ENCODE data around the gene RABGAP1L.

The RABGAP1L gene

DNA sequence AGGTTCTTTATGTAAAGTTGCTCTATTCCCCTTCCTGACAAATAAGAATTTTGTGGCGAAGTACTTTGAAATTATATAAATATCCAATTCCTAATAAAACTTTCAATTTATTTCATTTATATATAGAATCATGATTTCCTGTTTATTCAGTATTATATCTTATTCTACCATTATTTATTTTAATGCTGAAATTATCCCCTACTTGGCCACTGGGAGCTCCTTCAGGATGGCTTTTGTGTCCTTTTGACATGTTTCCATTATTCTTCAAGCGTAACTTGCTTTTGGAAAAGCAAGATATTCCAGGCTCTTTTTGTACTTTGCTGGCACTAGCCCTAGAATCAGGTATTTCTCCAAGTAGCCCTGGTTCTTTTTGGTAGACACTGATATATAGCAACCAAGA, 773.3 kb downstream of the RABGAP1L start:
- no peak overlapping the region for H3K23ac ChIP-seq (ENCODE audit: low read length)
- no peak overlapping the region for H3K4me2 ChIP-seq (ENCODE audit: low read length)
- H4K91ac ChIP-seq (ENCODE audit: low read depth, low read length), result no peak overlapping the region
- H3K4ac ChIP-seq (ENCODE audit: low read depth, low read length), result no peak overlapping the region
- DNase-seq, result no peak
- no peak overlapping the region for H3K14ac ChIP-seq (ENCODE audit: low read length)
- no peaks in the 10 kb centered on the region for H3K9me3 ChIP-seq (ENCODE audit: insufficient read depth, low read depth, low read length)
- no peak overlapping the region for H4K8ac ChIP-seq (ENCODE audit: low read depth, low read length)
- H3K79me1 ChIP-seq (ENCODE audit: low read length), result no peaks in the 10 kb centered on the region
- no peak overlapping the region for H2AFZ ChIP-seq (ENCODE audit: insufficient read depth, low read length, poor library complexity)
- no peaks in the 10 kb centered on the region for H3K27me3 ChIP-seq (ENCODE audit: insufficient read depth, low read length)
- H3K79me2 ChIP-seq (ENCODE audit: control insufficient read depth, insufficient read depth, low read length, poor library complexity), result no peaks in the 10 kb centered on the region
- no peak overlapping the region for H4K12ac ChIP-seq (ENCODE audit: low read depth, low read length)
- no peak overlapping the region for H3K4me3 ChIP-seq (ENCODE audit: low read depth, low read length)
- H2BK12ac ChIP-seq (ENCODE audit: low read length), result no peak overlapping the region
- H2AK5ac ChIP-seq (ENCODE audit: low read length), result no peak overlapping the region
- H3K36me3 ChIP-seq (ENCODE audit: control insufficient read depth in 1 of 2, insufficient read depth in 2 of 2, low read length in 2 of 2), result no peaks in the 10 kb centered on the region
- no peaks in the 10 kb centered on the region for H3K4me1 ChIP-seq (ENCODE audit: control insufficient read depth in 1 of 2, insufficient read depth in 2 of 2, low read length in 2 of 2)
- no peak overlapping the region for H3K9ac ChIP-seq (ENCODE audit: low read length)
- no peak overlapping the region for H3K27ac ChIP-seq (ENCODE audit: low read depth, low read length)
- WGBS (ENCODE audit: extremely low coverage, insufficient coverage, insufficient read length), result no CpG with 5 or more reads among the region's 2 CpGs
- no peak overlapping the region for H3K18ac ChIP-seq (ENCODE audit: low read length)
- no peak overlapping the region for H2BK5ac ChIP-seq (ENCODE audit: low read depth, low read length, poor library complexity)
- no peak overlapping the region for H2BK120ac ChIP-seq (ENCODE audit: insufficient read depth, low read length, poor library complexity)

DNA sequence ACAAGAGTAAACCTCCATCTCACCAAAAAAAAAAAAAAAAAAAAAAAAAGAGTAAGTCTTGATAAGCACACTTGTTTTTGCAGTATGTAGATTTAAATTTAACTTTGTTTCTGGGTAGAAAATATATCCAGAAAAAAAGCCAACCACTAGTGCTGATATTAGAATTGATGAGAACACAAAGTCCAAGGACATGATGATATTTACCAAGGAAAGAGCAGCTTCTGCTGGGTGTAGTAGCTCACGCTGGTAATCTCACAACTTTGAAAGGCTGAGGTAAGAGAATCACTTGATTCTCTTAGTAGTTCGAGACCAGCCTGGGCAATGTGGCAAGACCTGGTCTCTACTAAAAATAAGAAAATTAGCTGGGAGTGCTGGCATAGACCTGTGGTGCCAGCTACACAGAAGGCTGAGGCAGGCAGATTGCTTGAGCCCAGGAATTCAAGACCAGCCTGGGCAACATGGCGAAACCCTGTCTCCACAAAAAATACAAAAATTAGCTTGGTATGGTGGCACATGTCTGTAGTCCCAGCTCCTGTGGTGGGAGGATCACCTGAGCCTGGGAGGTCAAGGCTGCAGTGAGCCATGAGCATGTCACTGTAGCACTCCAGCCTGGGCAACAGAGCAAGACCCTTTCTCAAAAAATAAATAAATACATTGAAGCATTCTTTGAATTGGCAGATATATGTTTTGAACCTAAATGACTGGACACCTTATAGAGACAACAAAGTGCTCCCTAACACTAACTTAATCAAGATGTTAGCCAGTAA, 776.8 kb downstream of the RABGAP1L start:
- no peak overlapping the region for H2AK5ac ChIP-seq (ENCODE audit: low read length)
- H4K91ac ChIP-seq (ENCODE audit: low read depth, low read length), result no peak overlapping the region
- H2AFZ ChIP-seq (ENCODE audit: insufficient read depth, low read length, poor library complexity), result no peak overlapping the region
- no peak for DNase-seq
- no peaks in the 10 kb centered on the region for H3K9me3 ChIP-seq (ENCODE audit: insufficient read depth, low read depth, low read length)
- no peak overlapping the region for H2BK5ac ChIP-seq (ENCODE audit: low read depth, low read length, poor library complexity)
- no peak overlapping the region for H3K4ac ChIP-seq (ENCODE audit: low read depth, low read length)
- H3K27me3 ChIP-seq (ENCODE audit: insufficient read depth, low read length), result no peaks in the 10 kb centered on the region
- no peak overlapping the region for H3K23ac ChIP-seq (ENCODE audit: low read length)
- H3K18ac ChIP-seq (ENCODE audit: low read length), result no peak overlapping the region
- H3K9ac ChIP-seq (ENCODE audit: low read length), result no peak overlapping the region
- no CpG with 5 or more reads among the region's 3 CpGs for WGBS (ENCODE audit: extremely low coverage, insufficient coverage, insufficient read length)
- no peak overlapping the region for H4K12ac ChIP-seq (ENCODE audit: low read depth, low read length)
- H3K36me3 ChIP-seq (ENCODE audit: control insufficient read depth in 1 of 2, insufficient read depth in 2 of 2, low read length in 2 of 2), result no peaks in the 10 kb centered on the region
- no peak overlapping the region for H3K27ac ChIP-seq (ENCODE audit: low read depth, low read length)
- H3K4me3 ChIP-seq (ENCODE audit: low read depth, low read length), result no peak overlapping the region
- no peak overlapping the region for H3K4me2 ChIP-seq (ENCODE audit: low read length)
- H3K14ac ChIP-seq (ENCODE audit: low read length), result no peak overlapping the region
- no peak overlapping the region for H2BK12ac ChIP-seq (ENCODE audit: low read length)
- H2BK120ac ChIP-seq (ENCODE audit: insufficient read depth, low read length, poor library complexity), result no peak overlapping the region
- H3K79me1 ChIP-seq (ENCODE audit: low read length), result no peaks in the 10 kb centered on the region
- H3K4me1 ChIP-seq (ENCODE audit: control insufficient read depth in 1 of 2, insufficient read depth in 2 of 2, low read length in 2 of 2), result no peaks in the 10 kb centered on the region
- H4K8ac ChIP-seq (ENCODE audit: low read depth, low read length), result no peak overlapping the region
- no peaks in the 10 kb centered on the region for H3K79me2 ChIP-seq (ENCODE audit: control insufficient read depth, insufficient read depth, low read length, poor library complexity)

DNA sequence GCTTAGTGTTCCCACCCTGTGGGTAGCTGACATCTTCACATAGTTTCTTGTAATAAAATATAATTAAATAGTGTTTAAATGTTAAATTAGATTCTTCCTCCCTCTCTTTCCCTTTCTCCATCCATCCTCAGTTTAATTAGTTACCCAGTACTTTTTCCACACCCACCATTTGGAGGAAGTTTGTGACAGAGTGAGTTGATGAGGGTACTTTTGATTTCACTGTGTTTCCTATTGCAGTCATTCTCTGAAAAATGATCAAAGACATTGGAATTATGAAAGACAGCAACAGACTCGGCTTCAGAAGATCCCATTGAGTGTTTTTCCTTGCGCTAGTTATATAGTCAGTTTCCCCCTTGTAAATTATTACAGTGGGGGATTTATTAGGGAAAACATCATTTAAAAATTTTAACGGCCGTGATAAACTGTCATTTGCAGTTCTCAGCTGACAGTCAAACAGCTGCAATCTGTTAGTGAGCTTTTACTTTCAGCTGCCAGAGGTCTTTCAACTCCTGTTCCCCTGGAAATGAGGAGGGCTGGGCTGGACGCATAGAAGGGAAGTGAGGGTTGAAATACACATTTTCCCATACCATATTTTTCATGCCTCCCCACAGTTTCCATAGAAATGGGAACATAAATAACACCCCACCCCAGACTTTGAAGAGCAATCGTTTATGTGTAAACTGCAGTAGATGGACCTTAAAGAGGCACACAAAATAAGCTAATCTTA, 779.1 kb downstream of the RABGAP1L start:
- Histone ChIP-seq H3K4me1 (ENCODE audit: control insufficient read depth in 1 of 2, insufficient read depth in 2 of 2, low read length in 2 of 2) (peaks cover 0 to 2% of the 10 kb centered on the region in 2 experiments), H3K9me3 (ENCODE audit: insufficient read depth, low read depth, low read length) (no peaks in the 10 kb centered on the region), H3K4me2 (ENCODE audit: low read length) (no peak overlapping the region), H4K12ac (ENCODE audit: low read depth, low read length) (no peak overlapping the region), H3K27ac (ENCODE audit: low read depth, low read length) (no peak overlapping the region), H3K79me1 (ENCODE audit: low read length) (no peaks in the 10 kb centered on the region), H3K79me2 (ENCODE audit: control insufficient read depth, insufficient read depth, low read length, poor library complexity) (no peaks in the 10 kb centered on the region), H3K23ac (ENCODE audit: low read length) (no peak overlapping the region), H3K14ac (ENCODE audit: low read length) (no peak overlapping the region), H3K18ac (ENCODE audit: low read length) (no peak overlapping the region), H2AFZ (ENCODE audit: insufficient read depth, low read length, poor library complexity) (no peak overlapping the region), H2BK120ac (ENCODE audit: insufficient read depth, low read length, poor library complexity) (no peak overlapping the region), H3K4me3 (ENCODE audit: low read depth, low read length) (no peak overlapping the region), H3K27me3 (ENCODE audit: insufficient read depth, low read length) (no peaks in the 10 kb centered on the region), H3K36me3 (ENCODE audit: control insufficient read depth in 1 of 2, insufficient read depth in 2 of 2, low read length in 2 of 2) (no peaks in the 10 kb centered on the region), H2BK12ac (ENCODE audit: low read length) (no peak overlapping the region), H4K91ac (ENCODE audit: low read depth, low read length) (no peak overlapping the region), H3K9ac (ENCODE audit: low read length) (no peak overlapping the region), H4K8ac (ENCODE audit: low read depth, low read length) (no peak overlapping the region), H2BK5ac (ENCODE audit: low read depth, low read length, poor library complexity) (no peak overlapping the region), H2AK5ac (ENCODE audit: low read length) (no peak overlapping the region), H3K4ac (ENCODE audit: low read depth, low read length) (no peak overlapping the region)
- WGBS (ENCODE audit: extremely low coverage, insufficient coverage, insufficient read length), result no CpG with 5 or more reads among the region's 6 CpGs
- DNase-seq, result peak; percentile 6 to 62

DNA sequence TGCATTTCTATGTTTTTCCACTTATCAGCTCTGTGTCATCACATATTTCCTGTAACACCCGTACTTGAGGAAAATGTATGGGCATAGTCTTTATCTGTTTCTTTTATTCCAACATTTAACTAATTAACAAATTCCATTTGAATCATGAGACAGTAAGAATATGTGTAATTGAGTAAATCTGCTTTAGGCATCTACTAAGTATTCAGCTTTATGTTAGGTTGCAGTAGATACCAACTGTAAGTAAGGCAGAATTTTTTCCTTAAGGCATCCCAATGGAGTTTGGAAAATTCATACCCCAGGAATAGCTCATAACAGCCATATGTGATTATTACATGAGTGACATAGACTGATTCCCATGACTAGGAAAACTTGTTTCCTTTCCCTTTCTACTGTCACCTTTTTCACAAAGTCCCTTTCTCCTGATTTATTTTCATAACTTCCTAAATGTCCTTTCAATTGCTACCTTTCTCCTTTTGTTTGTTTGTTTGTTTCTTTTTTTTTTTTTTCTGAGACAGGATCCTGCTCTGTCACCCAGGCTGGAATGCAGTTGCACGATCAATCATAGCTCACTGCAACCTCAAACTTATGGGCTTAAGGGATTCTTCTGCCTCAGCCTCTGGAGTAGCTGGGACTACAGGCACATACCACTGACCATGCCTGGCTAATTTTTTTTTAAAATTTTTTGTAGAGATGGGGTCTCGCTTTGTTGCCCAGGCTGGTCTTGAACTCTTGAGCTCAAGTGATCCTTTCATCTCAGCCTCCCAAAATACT, 780.6 kb downstream of the RABGAP1L start:
- no peak overlapping the region for H3K27ac ChIP-seq (ENCODE audit: low read depth, low read length)
- no peaks in the 10 kb centered on the region for H3K79me1 ChIP-seq (ENCODE audit: low read length)
- no peak overlapping the region for H3K18ac ChIP-seq (ENCODE audit: low read length)
- H3K4me2 ChIP-seq (ENCODE audit: low read length), result no peak overlapping the region
- H2BK5ac ChIP-seq (ENCODE audit: low read depth, low read length, poor library complexity), result no peak overlapping the region
- no peaks in the 10 kb centered on the region for H3K9me3 ChIP-seq (ENCODE audit: insufficient read depth, low read depth, low read length)
- DNase-seq, result peak; percentile 57 to 84
- H3K23ac ChIP-seq (ENCODE audit: low read length), result no peak overlapping the region
- H4K12ac ChIP-seq (ENCODE audit: low read depth, low read length), result no peak overlapping the region
- H4K8ac ChIP-seq (ENCODE audit: low read depth, low read length), result no peak overlapping the region
- H4K91ac ChIP-seq (ENCODE audit: low read depth, low read length), result no peak overlapping the region
- no peaks in the 10 kb centered on the region for H3K36me3 ChIP-seq (ENCODE audit: control insufficient read depth in 1 of 2, insufficient read depth in 2 of 2, low read length in 2 of 2)
- no peak overlapping the region for H2BK120ac ChIP-seq (ENCODE audit: insufficient read depth, low read length, poor library complexity)
- H2AFZ ChIP-seq (ENCODE audit: insufficient read depth, low read length, poor library complexity), result no peak overlapping the region
- H3K27me3 ChIP-seq (ENCODE audit: insufficient read depth, low read length), result no peaks in the 10 kb centered on the region
- no peak overlapping the region for H3K4me3 ChIP-seq (ENCODE audit: low read depth, low read length)
- no peak overlapping the region for H2BK12ac ChIP-seq (ENCODE audit: low read length)
- no peak overlapping the region for H2AK5ac ChIP-seq (ENCODE audit: low read length)
- H3K4me1 ChIP-seq (ENCODE audit: control insufficient read depth in 1 of 2, insufficient read depth in 2 of 2, low read length in 2 of 2), result peaks cover 0 to 2% of the 10 kb centered on the region in 2 experiments
- H3K4ac ChIP-seq (ENCODE audit: low read depth, low read length), result no peak overlapping the region
- no peaks in the 10 kb centered on the region for H3K79me2 ChIP-seq (ENCODE audit: control insufficient read depth, insufficient read depth, low read length, poor library complexity)
- H3K9ac ChIP-seq (ENCODE audit: low read length), result no peak overlapping the region
- no CpG with 5 or more reads among the region's 3 CpGs for WGBS (ENCODE audit: extremely low coverage, insufficient coverage, insufficient read length)
- H3K14ac ChIP-seq (ENCODE audit: low read length), result no peak overlapping the region

Measured in trophoblast cell (in vitro differentiated cells and primary cell).